HG03432 (cell line): Measurements from ENCODE around the gene CAPN8.
"Not testable (repeated sequence)": the region's sequence is repeated elsewhere in the genome, so short reads cannot be mapped to it uniquely, and the experiment has no call there.

Experiments used
- ATAC-seq: cut with Tn5 transposase; IDR thresholded peaks from one replicate; pipeline ENCODE4 v1.9.1; 2021; ENCODE audit warnings: mild to moderate bottlenecking, moderate library complexity; ENCODE audit not compliant: unreplicated experiment

The CAPN8 gene

DNA sequence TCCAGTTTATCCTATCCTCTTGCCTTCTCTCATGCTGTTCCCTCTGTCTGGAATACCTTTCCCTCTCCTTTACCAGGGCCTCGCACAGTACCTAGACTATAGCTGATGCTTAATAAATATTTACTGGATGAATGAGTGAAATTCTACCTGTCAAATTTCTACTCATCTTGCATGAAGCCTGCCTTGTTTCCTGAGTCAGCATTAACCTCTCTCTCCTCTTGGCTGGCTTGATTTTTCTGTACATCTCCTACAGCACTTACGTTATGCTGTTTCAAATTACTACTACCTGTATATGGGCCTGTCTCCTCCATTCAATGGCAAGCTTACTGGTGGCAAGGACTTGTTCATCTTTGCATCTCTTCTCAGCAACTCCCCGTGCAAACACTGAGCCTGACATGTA, 130.8 kb downstream of the CAPN8 start:
- no peak for ATAC-seq

DNA sequence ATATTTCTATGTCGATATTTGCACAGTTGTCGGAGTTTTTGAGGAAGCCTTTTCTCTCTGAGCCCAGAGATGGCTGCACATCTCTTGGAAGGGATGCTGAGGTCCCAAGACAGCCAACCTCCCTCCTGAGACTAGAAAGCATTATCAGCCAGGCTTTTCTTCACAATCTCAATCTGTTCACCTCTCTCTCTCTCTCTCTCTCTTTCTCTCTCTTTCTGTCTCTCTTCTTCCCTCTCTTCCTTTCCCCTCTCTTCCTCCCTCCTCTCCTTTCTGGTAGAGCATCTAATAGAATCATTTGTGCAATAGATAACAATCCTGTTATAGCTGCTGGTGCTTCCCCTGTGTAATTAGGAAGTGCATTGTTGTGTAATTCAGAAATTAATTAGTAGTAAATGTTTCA, 131.8 kb downstream of the CAPN8 start:
- no peak for ATAC-seq

DNA sequence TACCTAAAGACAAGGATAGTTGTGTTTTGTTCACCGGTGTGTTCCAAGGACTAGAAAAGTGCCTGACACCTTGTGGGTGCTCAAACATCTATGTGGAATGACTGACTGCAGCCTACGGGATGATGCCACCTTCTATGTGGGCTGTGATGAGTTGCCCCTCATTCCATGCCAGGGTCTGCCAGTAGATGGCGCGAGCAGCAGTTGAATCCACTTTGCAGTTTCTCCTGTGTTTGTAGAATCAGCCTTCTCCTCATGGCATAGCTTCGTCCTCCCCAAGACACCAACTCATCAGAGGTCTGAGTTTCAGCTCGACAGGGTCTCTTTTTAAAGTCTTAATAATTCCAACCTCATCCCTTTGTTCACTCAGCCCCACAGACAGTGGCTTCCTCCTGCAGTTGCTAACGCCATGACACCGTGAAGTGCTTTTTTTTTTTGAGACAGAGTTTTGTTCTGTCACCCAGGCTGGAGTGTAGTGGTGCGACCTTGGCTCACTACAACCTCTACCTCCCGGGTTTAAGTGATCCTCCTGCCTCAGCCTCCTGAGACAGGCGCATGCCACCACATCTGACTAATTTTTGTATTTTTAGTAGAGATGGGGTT, 133.7 kb downstream of the CAPN8 start:
- ATAC-seq = peak; percentile 51

DNA sequence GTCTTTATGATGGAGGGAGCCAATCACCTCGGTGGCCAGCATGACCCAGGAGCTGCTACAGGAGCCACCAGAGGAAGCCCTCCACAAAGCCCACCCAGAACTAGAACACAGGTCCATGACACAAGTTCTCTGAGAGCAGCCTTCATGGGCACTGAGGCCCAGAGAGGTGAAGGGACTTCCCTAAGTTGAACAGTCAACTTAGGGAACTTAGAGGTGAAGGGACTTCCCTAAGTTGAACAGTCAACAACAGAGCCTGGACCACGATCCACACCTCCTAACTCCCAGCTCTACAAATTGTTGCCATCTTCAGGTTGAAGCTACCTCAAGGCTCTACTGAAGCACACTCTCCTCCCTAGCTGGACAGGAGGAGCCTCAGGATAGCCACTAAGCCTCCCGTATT, 139.5 kb downstream of the CAPN8 start:
- peak; percentile 69 for ATAC-seq

DNA sequence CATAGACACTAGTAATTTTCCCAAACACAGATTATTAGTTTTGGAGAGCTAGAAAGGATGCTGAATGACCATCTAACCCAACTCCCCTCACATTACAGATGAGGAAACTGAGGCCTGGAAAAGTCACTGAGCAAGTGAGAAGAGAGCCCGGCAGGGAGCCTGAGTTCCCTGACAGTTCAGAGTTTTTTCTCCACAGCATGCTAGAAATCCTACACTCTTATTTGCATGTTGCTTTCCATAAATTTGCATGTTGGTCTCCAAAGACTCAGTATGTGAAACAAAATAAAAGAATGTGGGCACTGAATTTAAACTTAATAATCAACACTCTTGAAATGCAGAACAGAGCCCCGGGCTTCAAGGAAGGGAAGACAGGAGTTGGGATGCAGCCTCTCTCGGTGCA, 140.0 kb downstream of the CAPN8 start:
- no peak for ATAC-seq

DNA sequence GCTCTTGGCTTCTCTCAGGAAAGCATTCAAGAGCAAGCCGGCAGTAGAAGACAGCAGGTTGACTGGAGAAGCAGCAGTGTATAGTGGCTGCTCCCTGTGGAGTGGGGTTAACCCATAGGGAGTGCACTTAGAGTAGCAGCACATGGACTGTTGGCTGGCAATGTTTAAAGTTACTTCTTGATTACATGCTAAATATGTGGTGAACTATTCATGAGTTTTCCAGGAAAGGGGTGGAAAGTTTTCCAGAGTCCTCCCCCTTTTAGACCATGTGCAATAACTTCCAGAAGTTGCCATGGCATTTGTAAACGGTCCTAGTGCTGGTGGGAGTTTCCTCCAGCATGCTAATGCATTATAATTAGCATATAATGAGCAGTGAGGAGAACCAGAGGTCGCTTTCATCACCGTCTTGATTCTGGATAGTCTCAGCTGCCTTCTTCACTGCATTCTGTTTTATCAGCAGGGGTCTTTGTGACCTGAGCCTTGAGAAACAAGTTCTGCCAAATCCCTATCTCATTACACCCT, 140.5 kb downstream of the CAPN8 start:
- ATAC-seq = no peak

DNA sequence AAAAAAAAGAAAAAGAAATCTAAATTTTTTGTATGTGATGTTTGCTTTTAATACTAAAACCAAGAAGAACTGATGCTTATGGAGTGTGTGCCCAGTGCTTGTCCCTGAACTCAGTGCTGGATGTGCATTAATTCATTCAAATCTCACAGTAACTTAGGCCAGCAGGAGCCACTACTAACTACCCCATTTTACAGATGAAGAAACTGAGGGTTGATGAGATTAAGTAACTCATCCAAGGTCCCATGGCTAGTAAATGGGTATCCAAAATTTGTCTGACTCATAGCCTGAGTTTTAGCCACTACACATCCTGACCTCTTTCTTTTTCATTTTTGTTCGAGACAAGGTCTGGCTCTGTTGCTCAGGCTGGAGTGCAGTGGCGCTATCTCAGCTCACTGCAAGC, 144.4 kb downstream of the CAPN8 start:
- no peak for ATAC-seq

DNA sequence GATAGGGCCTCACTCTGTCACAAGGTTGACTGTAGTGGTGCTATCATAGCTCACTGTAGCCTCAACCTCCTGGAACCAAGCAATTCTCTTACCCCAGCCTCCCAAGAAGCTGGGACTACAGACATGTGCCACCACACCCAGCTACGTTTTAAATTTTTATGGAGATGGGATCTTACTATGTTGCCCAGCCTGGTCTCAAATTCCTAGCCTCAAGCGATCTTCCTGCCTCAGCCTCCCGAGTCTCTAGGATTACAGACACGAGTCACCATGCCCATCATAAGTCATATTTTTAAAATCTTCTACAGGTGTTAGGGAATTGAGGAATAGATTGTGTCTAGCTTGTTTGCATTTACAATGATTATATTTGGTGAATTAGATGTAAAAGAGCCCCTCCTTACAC, 145.3 kb downstream of the CAPN8 start:
- no peak for ATAC-seq

DNA sequence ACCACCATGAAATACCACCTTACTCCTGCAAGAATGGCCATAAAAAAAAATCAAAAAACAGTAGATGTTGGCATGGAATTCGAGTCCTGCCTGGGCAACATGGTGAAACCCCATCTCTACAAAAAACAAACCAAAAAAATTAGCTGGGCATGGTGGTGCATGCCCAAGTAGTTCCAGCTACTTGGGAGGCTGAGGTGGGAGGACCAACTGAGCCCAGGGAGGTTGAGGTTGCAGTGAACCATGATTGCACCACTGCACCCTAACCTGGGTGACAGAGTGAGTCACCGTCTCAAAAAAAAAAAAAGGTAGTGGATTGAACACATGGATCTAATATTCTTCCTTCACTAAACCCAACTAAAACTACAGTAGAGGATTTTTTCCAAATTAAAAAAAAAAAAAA, 146.4 kb downstream of the CAPN8 start:
- ATAC-seq = no peak

DNA sequence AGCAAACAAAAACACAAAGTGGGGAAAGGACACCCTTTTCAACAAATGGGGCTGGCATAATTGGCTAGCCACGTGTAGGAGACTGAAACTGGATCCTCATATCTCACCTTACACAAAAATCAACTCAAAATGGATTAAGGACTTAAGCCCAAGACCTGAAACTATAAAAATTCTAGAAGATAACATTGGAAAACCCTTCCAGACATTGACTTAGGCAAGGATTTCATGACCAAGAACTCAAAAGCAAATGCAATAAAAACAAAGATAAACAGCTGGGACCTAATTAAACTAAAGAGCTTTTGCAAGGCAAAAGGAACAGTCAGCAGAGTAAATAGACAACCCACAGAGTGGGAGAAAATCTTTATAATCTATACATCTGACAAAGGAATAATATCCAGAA, 146.9 kb downstream of the CAPN8 start:
- ATAC-seq = not testable (repeated sequence)

DNA sequence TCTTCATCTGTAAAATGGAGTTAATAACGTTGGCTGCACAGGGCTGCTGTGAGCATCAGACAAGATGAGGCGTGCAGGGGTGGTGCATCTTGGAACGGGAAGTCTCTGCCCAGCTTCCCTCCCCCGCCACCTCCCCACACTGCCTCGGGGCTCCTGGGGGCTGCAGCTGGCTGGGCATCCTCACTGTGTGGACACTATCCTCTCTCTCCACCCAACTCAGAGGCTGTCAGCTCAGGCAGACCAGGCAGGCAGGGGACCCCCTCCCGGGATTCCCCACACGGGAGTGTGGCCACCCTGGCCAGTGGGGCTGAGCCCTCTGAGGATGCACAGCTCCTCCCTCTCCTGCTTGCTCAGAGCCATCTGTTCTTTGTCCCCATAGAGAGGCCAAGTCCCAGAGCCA, 149.6 kb downstream of the CAPN8 start:
- no peak for ATAC-seq

DNA sequence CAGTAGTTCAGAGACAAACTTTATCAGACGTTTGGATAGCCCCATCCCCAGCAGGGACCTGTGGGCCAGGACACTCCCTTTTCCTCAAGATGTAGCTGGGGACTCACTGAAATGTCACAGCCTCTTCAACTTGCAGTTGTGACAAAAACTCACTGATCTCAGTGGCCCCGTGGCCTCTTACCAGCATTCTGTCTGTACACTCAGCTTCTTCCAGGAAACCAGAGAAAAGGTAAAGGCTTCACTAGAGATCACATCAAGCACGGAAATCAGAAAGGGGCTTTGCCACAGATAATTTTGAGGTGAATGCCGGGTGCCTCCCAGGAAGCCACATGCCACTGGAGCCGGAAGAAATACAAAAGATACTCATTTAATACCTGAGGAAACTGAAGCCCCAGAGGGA, 150.1 kb downstream of the CAPN8 start:
- ATAC-seq = no peak

DNA sequence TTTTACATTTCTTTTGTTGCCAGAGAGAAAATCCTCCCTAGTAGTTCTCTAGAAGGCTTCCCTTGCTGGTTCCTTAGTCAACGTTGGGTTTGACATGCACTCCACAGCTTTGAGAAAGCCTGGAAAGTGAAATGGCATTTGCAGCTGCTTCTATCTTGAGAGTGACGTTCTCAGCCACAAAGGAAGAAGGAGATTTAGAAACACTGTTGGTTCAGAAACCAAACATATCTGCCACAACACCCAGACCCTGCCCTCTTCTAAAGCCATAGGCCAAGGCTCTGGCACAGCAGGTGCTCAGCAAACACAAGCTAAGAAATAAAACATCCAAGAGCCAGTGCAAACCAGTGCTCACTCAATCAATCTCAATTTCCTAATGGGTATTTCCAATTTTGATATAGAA, 150.9 kb downstream of the CAPN8 start:
- no peak for ATAC-seq

DNA sequence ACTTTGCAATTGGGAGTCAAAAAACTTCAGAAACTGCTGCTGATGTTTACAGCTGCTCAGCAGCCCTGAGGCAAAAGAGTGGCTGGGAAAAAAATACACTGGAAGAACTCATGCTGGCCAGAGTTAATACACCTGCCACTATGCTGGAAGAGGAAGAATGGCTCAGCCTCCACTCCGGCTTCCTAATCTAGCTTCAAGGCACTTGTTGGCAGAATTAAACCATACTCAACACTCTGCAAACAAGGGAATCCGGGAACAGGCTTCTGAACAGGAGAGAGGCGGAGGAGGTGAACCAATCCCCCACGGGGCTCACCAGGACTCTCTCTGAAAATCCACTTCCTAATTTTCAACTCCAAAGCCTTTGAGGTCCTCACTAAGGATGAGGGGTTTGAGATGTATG, 152.2 kb downstream of the CAPN8 start:
- ATAC-seq = no peak

DNA sequence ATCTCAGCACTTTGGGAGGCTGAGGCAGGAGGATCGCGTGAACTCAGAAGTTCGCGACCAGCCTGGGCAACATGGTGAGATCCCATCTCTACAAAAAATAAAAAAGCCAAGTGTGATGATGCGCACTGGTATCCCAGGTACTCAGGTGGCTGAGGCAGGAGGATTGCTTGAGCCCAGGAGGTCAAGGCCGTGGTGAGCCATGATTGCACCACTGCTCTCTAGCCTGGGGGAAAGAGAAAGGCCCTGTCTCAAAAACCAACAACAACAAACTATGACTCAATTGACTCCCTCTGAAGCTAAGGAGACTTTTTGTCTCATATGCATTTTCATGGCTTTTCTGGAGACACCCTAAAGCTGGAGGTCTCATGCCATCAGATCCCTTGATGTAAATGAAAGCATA, 153.4 kb downstream of the CAPN8 start:
- no peak for ATAC-seq

DNA sequence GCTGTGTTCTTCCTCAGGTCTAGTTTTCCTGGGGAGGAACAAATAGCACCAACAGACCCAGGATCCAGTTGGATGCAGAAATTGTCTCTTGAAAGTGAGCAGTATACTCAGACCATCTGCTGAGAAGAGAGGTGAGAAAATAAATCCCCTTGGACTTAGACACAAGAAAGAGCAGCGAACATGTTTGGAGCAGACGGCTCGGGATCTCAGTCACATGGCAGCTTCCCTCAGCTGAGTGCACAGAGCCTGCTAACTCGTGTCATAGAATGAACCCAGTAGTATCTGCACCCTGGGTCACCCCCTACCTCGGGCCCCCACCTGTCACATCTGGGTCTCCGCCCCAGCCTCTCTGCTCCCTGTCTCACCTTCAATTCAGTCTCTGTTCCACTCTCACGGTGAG, 156.7 kb downstream of the CAPN8 start:
- no peak for ATAC-seq

DNA sequence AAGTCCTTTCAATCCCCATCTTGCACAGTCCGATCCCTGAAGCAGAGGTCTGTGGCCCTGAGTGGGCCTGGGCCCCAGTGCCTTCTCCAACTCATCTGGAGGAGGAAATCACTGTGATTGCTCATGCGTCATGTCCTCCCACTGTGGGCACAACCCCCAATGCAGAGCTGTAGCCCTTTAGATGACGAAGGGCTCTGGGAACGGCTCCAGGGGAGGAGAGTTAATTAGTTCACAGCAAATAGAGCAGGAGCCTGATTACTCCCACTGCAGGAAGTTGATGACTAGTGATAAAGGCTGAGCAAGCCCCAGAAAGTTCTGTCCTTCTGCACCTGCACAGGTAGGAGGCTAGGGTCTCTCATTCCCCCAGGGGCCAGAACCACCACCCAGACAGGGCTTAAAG, 160.8 kb downstream of the CAPN8 start:
- ATAC-seq = no peak

DNA sequence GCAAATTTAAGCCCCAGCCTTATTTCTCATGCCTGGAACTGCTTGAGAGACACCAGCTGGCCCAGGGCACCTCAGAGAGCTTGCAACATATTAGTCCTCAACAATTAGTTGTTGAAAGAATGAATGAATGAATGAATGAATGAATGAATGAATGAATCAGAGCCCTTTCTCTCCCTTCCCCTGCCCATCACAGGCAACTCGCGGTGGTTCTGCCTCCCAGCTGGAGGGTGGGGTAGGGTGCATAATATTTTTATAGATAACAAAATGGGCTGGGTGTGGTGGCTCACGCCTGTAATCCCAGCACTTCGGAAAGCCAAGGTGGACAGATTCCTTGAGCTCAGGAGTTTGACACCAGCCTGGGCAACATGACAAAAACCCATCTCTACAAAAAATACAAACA, 162.2 kb downstream of the CAPN8 start:
- ATAC-seq = no peak

DNA sequence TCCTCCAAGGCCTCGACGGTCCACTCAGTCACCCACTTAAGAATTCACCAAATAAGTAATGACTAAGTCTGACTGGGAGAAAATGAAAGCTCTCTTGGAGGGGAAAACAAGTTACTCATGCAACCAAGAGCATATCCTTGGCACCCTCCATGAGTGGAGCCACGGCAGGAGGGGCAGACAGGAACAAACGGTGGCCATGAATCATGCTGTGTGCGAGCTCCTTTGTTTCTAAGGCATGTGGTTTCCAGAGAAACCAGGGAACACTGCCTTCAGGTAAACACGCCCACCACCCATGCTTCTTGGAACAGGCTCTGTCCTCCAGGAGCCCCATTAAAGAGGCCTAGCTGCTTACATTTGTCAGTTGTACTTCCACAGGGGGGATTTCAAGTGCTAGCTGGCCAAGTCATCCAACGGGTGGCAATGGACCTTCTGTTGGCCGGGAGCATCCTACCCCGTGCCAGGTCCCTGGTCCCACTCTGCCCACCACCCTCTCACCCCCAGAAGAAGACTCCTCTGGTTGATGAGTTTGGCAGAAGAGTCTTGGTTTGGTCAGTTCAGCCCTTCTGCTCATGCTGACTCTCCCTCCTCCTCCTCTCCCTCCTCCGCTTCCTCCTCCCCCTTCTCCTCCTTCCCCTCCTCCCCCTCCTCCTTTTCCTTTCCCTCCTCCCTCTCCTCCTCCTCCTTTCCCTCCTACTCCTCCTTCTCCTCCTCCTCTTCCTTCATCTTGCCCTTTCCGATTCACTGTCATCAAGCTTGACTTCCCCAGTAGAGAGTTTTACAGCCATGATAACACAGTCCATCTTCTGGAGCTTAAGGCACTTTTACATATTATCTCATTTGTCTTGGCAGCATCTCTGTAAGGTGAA, 164.7 kb downstream of the CAPN8 start:
- no peak for ATAC-seq

DNA sequence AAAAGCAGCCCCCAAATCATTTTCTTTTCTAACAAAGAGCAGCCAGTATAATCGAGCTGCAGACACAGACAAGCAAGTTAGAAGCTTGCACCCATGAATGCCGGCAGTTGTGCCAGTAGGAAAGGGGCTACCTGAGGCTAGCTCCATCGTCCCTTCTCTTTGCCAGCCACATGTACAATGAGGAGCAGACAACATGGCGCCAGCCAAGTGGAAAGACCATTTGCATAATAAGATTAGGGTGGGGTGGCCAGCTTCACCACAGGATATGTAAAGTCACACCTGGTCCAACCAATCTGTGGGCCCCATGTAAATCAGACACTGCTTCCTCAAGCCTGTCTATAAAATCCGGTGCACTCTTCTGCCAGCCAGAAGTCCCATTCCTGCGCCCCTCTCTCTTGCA, 168.6 kb downstream of the CAPN8 start:
- ATAC-seq = no peak

DNA sequence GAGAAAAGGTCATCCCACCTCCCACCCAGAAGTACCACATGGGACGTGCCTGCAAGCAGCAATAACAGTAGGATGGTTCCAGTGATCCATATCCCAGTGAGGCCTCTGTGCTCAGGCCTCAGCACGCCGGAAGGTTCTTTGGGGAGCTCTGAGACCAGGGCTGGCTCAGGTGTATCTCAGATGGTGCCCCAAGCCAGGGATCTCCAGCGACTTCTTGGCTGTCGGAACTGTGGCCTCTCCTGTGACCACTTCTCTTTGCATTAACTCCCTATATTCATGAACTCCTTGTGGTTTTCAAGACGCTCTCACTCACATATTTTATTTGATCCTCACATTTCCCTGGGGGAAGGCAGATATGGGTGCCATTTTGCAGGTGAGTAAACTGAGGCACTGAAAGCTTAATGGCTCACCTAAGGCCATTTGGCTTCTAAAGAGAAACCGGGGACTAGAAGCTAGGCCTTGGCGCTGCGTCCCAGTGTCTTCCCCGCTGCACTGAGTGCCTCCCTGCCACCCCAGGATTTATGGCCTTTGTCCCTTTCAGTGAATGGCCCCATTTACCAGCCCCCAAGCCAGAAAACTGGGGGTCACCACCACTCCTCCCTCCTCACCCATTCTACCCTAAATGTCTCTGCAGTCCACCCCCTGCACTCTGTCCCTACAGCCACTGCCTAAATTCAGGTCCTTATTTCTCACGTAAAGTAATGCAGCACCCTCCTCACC, 170.4 kb downstream of the CAPN8 start:
- no peak for ATAC-seq

DNA sequence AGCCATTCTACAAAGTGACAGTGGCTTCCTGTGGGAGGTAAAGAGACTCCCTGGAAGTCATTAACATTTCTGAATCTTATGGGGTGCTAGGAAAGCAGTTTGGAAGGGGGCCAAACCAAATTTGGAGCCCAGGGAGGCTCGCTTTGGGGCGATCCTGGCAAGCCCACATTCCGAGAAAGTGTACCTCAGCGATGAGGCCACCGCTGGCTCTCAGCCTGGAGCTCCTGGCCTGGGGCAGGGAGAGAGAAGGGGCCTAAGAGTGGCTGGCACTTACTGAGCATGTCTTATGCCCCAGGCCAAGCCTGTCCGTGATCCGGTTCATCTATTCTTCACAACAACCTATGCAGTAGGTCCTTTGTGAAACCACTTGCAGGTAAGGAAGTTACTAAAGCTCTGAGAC, 173.5 kb downstream of the CAPN8 start:
- ATAC-seq = no peak
